H1 (cell line): ENCODE results near the gene SPOCK3. TPM values are rescaled to one million over a fixed set of nuclear protein-coding genes. Genes with fewer than 3 reads are reported as not detected.

Source experiments
- CTCF ChIA-PET: fragments of 300-600 bp; sonication (Branson Sonifier 250); formaldehyde crosslinking; loops from one replicate; lab custom pipeline; 2021; ENCODE audit not compliant: partially characterized antibody; lab: Charles Lee
- POLR2A ChIA-PET: fragments of 300-600 bp; sonication (Branson Sonifier 250); formaldehyde crosslinking; loops from one replicate; lab custom pipeline; 2021; ENCODE audit warnings: inconsistent platforms; ENCODE audit not compliant: partially characterized antibody; lab: Charles Lee
- DNase-seq, 2 experiments: peaks; one replicate each; pipeline versions ENCODE4 v3.0.0 to v3.0.0-alpha.2; 2010 to 2022; ENCODE audit warnings: low spot score in 2 of 2, low read depth in 1 of 2, mixed read lengths in 1 of 2
- FAIRE-seq: peaks from 2 replicates; lab custom pipeline; 2011; peaks lifted over from hg19 to GRCh38; lab: Jason Lieb, UNC
- H2AFZ ChIP-seq: 2 replicates; pipeline ENCODE4 v1.8.1; 2012; ENCODE audit warnings: low read length, inconsistent platforms
- H2AK5ac ChIP-seq: 2 replicates; pipeline ENCODE4 v1.6.1; 2013; ENCODE audit warnings: low read depth, low read length
- H2BK120ac ChIP-seq: replicated peaks from 2 replicates; pipeline ENCODE3; 2013; ENCODE audit warnings: low read depth, low read length, inconsistent platforms
- H2BK12ac ChIP-seq: 2 replicates; pipeline ENCODE4 v1.6.1; 2013; ENCODE audit warnings: low read depth, low read length
- H2BK15ac ChIP-seq: 2 replicates; pipeline ENCODE4 v1.6.1; 2013; ENCODE audit warnings: low read length
- H2BK20ac ChIP-seq: 2 replicates; pipeline ENCODE4 v1.6.1; 2013; ENCODE audit warnings: low read length
- H2BK5ac ChIP-seq: 2 replicates; pipeline ENCODE4 v1.6.1; 2013; ENCODE audit warnings: low read depth, low read length
- H3K14ac ChIP-seq: 2 replicates; pipeline ENCODE4 v1.6.1; 2013; ENCODE audit warnings: inconsistent platforms; ENCODE audit not compliant: insufficient read length
- H3K18ac ChIP-seq: 2 replicates; pipeline ENCODE4 v1.6.1; 2013; ENCODE audit warnings: low read length; ENCODE audit errors: extremely low read depth
- H3K23ac ChIP-seq: 2 replicates; pipeline ENCODE4 v1.6.1; 2013; ENCODE audit warnings: inconsistent platforms; ENCODE audit not compliant: insufficient read length
- H3K23me2 ChIP-seq: 2 replicates; pipeline ENCODE4 v1.6.1; 2013; ENCODE audit warnings: low read depth, low read length
- H3K27ac ChIP-seq: 2 replicates; pipeline ENCODE4 v1.6.1; 2011; ENCODE audit warnings: low read depth, low read length, inconsistent platforms
- H3K27me3 ChIP-seq, 4 experiments: replicated peaks in 1 of 4; 1 replicate in 1 of 4; 2 replicates in 3 of 4; pipeline versions ENCODE4 v1.6.1 to v1.8.1; 2011 to 2013; ENCODE audit warnings: low read length in 3 of 4, mild to moderate bottlenecking in 3 of 4, inconsistent platforms in 2 of 4, mixed read lengths in 2 of 4, moderate library complexity in 1 of 4; ENCODE audit not compliant: control insufficient read depth in 3 of 4, insufficient read depth in 3 of 4; ENCODE audit errors: extremely low read depth in 1 of 4
- H3K36me3 ChIP-seq, 4 experiments: 2 replicates each; pipeline versions ENCODE4 v1.6.1 to v1.8.1; 2011 to 2013; ENCODE audit warnings: mild to moderate bottlenecking in 4 of 4, low read length in 3 of 4, moderate library complexity in 2 of 4, control low read depth in 1 of 4, inconsistent platforms in 1 of 4; ENCODE audit not compliant: insufficient read depth in 4 of 4, control insufficient read depth in 2 of 4
- H3K4ac ChIP-seq: replicated peaks from 2 replicates; pipeline ENCODE3; 2013; ENCODE audit warnings: low read length, low read depth, mixed read lengths, inconsistent platforms; ENCODE audit not compliant: insufficient read length
- H3K4me1 ChIP-seq, 4 experiments: replicated peaks in 1 of 4; 1 replicate in 1 of 4; 2 replicates in 3 of 4; pipeline versions ENCODE4 v1.6.1 to v1.8.1; 2011 to 2013; ENCODE audit warnings: low read length in 3 of 4, inconsistent platforms in 2 of 4, mixed read lengths in 1 of 4; ENCODE audit not compliant: insufficient read depth in 4 of 4, control insufficient read depth in 3 of 4
- H3K4me2 ChIP-seq, 2 experiments: 2 replicates each; pipeline versions ENCODE4 v1.6.1 to v1.8.1; 2011 to 2013; ENCODE audit warnings: low read depth in 2 of 2, low read length in 2 of 2, control low read depth in 1 of 2, inconsistent platforms in 1 of 2, mild to moderate bottlenecking in 1 of 2; ENCODE audit not compliant: insufficient read depth in 1 of 2
- H3K4me3 ChIP-seq, 4 experiments: fragments of 200-600, 300-600 bp in 1 of 4; sonication (generic), shearing (Covaris generic), sonication (Bioruptor Twin) in 1 of 4; 2 replicates each; pipeline versions ENCODE4 v1.5.1 to v1.8.1; 2011 to 2016; ENCODE audit warnings: low read length in 4 of 4, low read depth in 3 of 4, control low read depth in 2 of 4, inconsistent platforms in 2 of 4, mild to moderate bottlenecking in 2 of 4, mixed read lengths in 1 of 4, moderate library complexity in 1 of 4; ENCODE audit not compliant: insufficient read depth in 2 of 4; ENCODE audit errors: extremely low read depth in 1 of 4
- H3K56ac ChIP-seq: replicated peaks from 2 replicates; pipeline ENCODE3; 2013; ENCODE audit warnings: low read depth, mild to moderate bottlenecking, mixed read lengths, low read length, inconsistent platforms; ENCODE audit not compliant: insufficient read length
- H3K79me1 ChIP-seq: 2 replicates; pipeline ENCODE4 v1.6.1; 2013; ENCODE audit warnings: low read depth, low read length, control low read depth
- H3K79me2 ChIP-seq, 2 experiments: 2 replicates each; pipeline versions ENCODE4 v1.6.1 to v1.8.1; 2012 to 2013; ENCODE audit warnings: low read length in 2 of 2, mild to moderate bottlenecking in 2 of 2, inconsistent platforms in 1 of 2; ENCODE audit not compliant: insufficient read depth in 2 of 2, control insufficient read depth in 1 of 2
- H3K9ac ChIP-seq, 4 experiments: replicated peaks in 1 of 4; 1 replicate in 1 of 4; 2 replicates in 3 of 4; pipeline versions ENCODE4 v1.6.1 to v1.8.1; 2011 to 2013; ENCODE audit warnings: low read depth in 3 of 4, low read length in 3 of 4, control low read depth in 2 of 4, mild to moderate bottlenecking in 2 of 4, moderate library complexity in 2 of 4, inconsistent platforms in 1 of 4; ENCODE audit errors: extremely low read depth in 1 of 4
- H3K9me3 ChIP-seq, 2 experiments: 2 replicates each; pipeline versions ENCODE4 v1.6.1 to v1.8.1; 2012 to 2013; ENCODE audit warnings: mild to moderate bottlenecking in 2 of 2, moderate library complexity in 2 of 2, control low read depth in 1 of 2, inconsistent platforms in 1 of 2, low read depth in 1 of 2, low read length in 1 of 2, mixed read lengths in 1 of 2; ENCODE audit not compliant: insufficient read depth in 2 of 2
- H4K20me1 ChIP-seq, 2 experiments: replicated peaks in 1 of 2; 2 replicates each; pipeline versions ENCODE3 to v1.8.1; 2011 to 2013; ENCODE audit warnings: inconsistent platforms in 2 of 2, low read length in 2 of 2, mild to moderate bottlenecking in 1 of 2; ENCODE audit not compliant: insufficient read depth in 2 of 2, control insufficient read depth in 1 of 2
- H4K5ac ChIP-seq: 2 replicates; pipeline ENCODE4 v1.6.1; 2013; ENCODE audit warnings: low read length, low read depth, mixed read lengths, inconsistent platforms; ENCODE audit not compliant: insufficient read length
- H4K8ac ChIP-seq: 2 replicates; pipeline ENCODE4 v1.8.0; 2013; ENCODE audit warnings: mild to moderate bottlenecking, moderate library complexity, low read length, inconsistent platforms; ENCODE audit not compliant: insufficient read depth; ENCODE audit errors: extremely low read depth
- H4K91ac ChIP-seq: replicated peaks from 2 replicates; pipeline ENCODE3; 2013; ENCODE audit warnings: low read length, mixed read lengths, inconsistent platforms; ENCODE audit not compliant: insufficient read length
- WGBS, 2 experiments: shearing (Covaris generic) in 1 of 2; methylation state at CpG; one replicate each; pipeline versions ENCODE4 v1.1.6 to v1.1.7; 2013 to 2015; ENCODE audit warnings: low lambda C conversion rate in 2 of 2, mixed read lengths in 2 of 2, inconsistent platforms in 1 of 2, low coverage in 1 of 2, missing lambda C conversion rate in 1 of 2; ENCODE audit not compliant: insufficient replicate concordance in 2 of 2, insufficient coverage in 1 of 2, insufficient read length in 1 of 2; ENCODE audit errors: extremely low coverage in 1 of 2, missing lambda C conversion rate in 1 of 2; 5-methylcytosine and 5-hydroxymethylcytosine counted together
- polyA plus RNA-seq, 7 experiments: library from polyadenylated mRNA; depleted of rRNA in 3 of 7; stranded (reverse) in 5 of 7; unstranded in 2 of 7; fragments of >200 nt in 5 of 7; fragments of 200-250 nt in 2 of 7; gene quantifications; 1 replicate in 5 of 7; 2 replicates in 1 of 7; 4 replicates in 1 of 7; pipeline versions ENCODE4 v1.2.1 to v1.2.3, GENCODE V29; 2011 to 2013; ENCODE audit warnings: missing spikeins in 2 of 7, mixed read lengths in 2 of 7
- total RNA-seq: library from RNA; stranded (reverse); fragmentation: NEBNext Ultra II Directional; extraction: Animal tissue kit (Norgen Biotek cat#: 25700); gene quantifications from 2 replicates; pipeline ENCODE4 v1.2.1, GENCODE V29; 2021

SPOCK3 gene
- total and polyA plus RNA-seq, 2 of the 8 experiments (the other 6 are each of a cell fraction or from before 2014, with no cell fraction given) = 0.14 to 0.60 TPM

GRCh38 chr4:167003326-167003725, 231.0 kb downstream of the SPOCK3 start:
- no peaks in the 10 kb centered on the region for H4K20me1 ChIP-seq
- H3K14ac ChIP-seq = no peak overlapping the region
- H2BK120ac ChIP-seq = no peak overlapping the region
- H3K9ac ChIP-seq = no peak overlapping the region
- H3K23me2 ChIP-seq = no peaks in the 10 kb centered on the region
- no peaks in the 10 kb centered on the region for H3K4me1 ChIP-seq
- H3K79me1 ChIP-seq = no peaks in the 10 kb centered on the region
- no peak overlapping the region for H2BK12ac ChIP-seq
- no peak overlapping the region for H2BK5ac ChIP-seq
- H3K27me3 ChIP-seq = no peaks in the 10 kb centered on the region
- no peak overlapping the region for H4K8ac ChIP-seq
- H3K4ac ChIP-seq = no peak overlapping the region
- H3K27ac ChIP-seq = no peak overlapping the region
- H3K56ac ChIP-seq = no peak overlapping the region
- no peak overlapping the region for H2AFZ ChIP-seq
- WGBS, 2 experiments = 96% methylated on average over 4 of the region's 4 CpGs; no CpG with 5 or more reads in 1 of the 2 experiments
- H3K23ac ChIP-seq = no peak overlapping the region
- H2BK15ac ChIP-seq = no peak overlapping the region
- no peak overlapping the region for H4K5ac ChIP-seq
- DNase-seq (no peak), FAIRE-seq (no peak)
- H3K36me3 ChIP-seq = no peaks in the 10 kb centered on the region
- H4K91ac ChIP-seq = no peak overlapping the region
- no peak overlapping the region for H3K4me2 ChIP-seq
- no peaks in the 10 kb centered on the region for H3K79me2 ChIP-seq
- POLR2A ChIA-PET = no interaction called here
- no peaks in the 10 kb centered on the region for H3K9me3 ChIP-seq
- H3K18ac ChIP-seq = no peak overlapping the region
- no peak overlapping the region for H2BK20ac ChIP-seq
- CTCF ChIA-PET = interaction anchor here (1.0 to 1.3 kb wide), 2 partner anchors 17 to 409 kb away, joined by 3 read pairs; no protein-coding TSS in a partner anchor
- H3K4me3 ChIP-seq = no peak overlapping the region
- H2AK5ac ChIP-seq = no peak overlapping the region
